Neural cell (in vitro differentiated cells): ENCODE results near the gene TRIO.

Source experiments
- RAD21 ChIP-seq: fragments of 450-650 bp; conservative IDR thresholded peaks from 2 replicates; pipeline ENCODE4 v1.6.1; 2014; ENCODE audit warnings: antibody characterized with exemption, mild to moderate bottlenecking, moderate library complexity
- TAF1 ChIP-seq: IDR thresholded peaks from 2 replicates; pipeline ENCODE4 v1.6.1; 2012; ENCODE audit warnings: low read depth
- TF ChIP-seq, protein P1 (sequence below): fragments of 450-650 bp; IDR thresholded peaks from 2 replicates; pipeline ENCODE4 v1.5.1; 2014; ENCODE audit warnings: antibody characterized with exemption, mild to moderate bottlenecking, moderate library complexity; ENCODE audit not compliant: poor library complexity, severe bottlenecking

DNA sequence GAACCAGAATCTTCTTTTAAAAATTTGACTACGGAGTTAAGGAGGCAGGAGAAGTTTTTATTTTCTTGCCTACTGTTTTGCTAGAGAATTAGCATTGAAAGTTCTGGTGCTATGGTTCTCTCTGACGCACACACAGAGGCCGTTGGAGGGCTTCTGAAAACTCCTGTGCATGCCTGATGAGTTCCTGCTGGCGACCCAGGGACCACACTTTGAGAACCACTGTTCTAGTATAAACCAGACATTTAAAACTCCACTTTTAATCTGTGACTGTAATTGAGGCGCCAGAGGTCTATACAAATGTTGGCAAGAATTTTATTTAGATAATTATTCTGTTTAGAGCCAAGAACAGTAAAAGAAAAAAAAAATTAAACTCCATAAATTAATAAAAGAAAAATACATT, 338.9 kb downstream of the TRIO start:
- TF ChIP-seq, protein P1, sequence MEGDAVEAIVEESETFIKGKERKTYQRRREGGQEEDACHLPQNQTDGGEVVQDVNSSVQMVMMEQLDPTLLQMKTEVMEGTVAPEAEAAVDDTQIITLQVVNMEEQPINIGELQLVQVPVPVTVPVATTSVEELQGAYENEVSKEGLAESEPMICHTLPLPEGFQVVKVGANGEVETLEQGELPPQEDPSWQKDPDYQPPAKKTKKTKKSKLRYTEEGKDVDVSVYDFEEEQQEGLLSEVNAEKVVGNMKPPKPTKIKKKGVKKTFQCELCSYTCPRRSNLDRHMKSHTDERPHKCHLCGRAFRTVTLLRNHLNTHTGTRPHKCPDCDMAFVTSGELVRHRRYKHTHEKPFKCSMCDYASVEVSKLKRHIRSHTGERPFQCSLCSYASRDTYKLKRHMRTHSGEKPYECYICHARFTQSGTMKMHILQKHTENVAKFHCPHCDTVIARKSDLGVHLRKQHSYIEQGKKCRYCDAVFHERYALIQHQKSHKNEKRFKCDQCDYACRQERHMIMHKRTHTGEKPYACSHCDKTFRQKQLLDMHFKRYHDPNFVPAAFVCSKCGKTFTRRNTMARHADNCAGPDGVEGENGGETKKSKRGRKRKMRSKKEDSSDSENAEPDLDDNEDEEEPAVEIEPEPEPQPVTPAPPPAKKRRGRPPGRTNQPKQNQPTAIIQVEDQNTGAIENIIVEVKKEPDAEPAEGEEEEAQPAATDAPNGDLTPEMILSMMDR = no peak
- TF ChIP-seq TAF1 (no peak), RAD21 (no peak)
